HepG2 (cell line): ENCODE data around the gene HERC5. TPM values are rescaled to one million over a fixed set of nuclear protein-coding genes. Genes with fewer than 3 reads are reported as not detected.
A peak's percentile ranks its signal among the peaks of the same experiment; 100 is the strongest.

Experiments used
- ATF7-NPFF ChIP-seq: sonication (generic); formaldehyde crosslinking; IDR thresholded peaks from 2 replicates; pipeline ENCODE4 v1.8.1; 2023; ENCODE audit warnings: mild to moderate bottlenecking, low read depth, missing genetic modification reagents, moderate library complexity
- BRCA1 ChIP-seq: sonication (generic); formaldehyde crosslinking; IDR thresholded peaks from 2 replicates; pipeline ENCODE4 v1.4.0; 2020; ENCODE audit warnings: missing genetic modification reagents
- GMEB2 ChIP-seq: IDR thresholded peaks from 2 replicates; pipeline ENCODE4 v1.6.1; 2016; ENCODE audit warnings: missing biosample characterization, missing genetic modification reagents, low read depth
- MAFG ChIP-seq: sonication (generic); formaldehyde crosslinking; IDR thresholded peaks from 2 replicates; pipeline ENCODE4 v1.5.1; 2020; ENCODE audit warnings: mild to moderate bottlenecking, missing genetic modification reagents
- MED1 ChIP-seq: sonication (generic); formaldehyde crosslinking; IDR thresholded peaks from 2 replicates; pipeline ENCODE4 v1.4.0; 2020; ENCODE audit warnings: missing genetic modification reagents
- NCOR1 ChIP-seq: fragments of 200-600 bp; sonication (generic); IDR thresholded peaks from 2 replicates; pipeline ENCODE4 v1.7.0; 2017; ENCODE audit warnings: antibody characterized with exemption, low read length, borderline replicate concordance
- NFKBIZ ChIP-seq: IDR thresholded peaks from 2 replicates; pipeline ENCODE4 v1.6.1; 2018; ENCODE audit warnings: missing genetic modification reagents, missing compliant biosample characterization
- NR2F6 ChIP-seq, 2 experiments: IDR thresholded peaks; 2 replicates each; pipeline ENCODE4 v1.6.1; 2016; ENCODE audit warnings: antibody characterized with exemption in 1 of 2, mild to moderate bottlenecking in 1 of 2
- PRDM15 ChIP-seq: sonication (generic); formaldehyde crosslinking; IDR thresholded peaks from 2 replicates; pipeline ENCODE4 v1.4.0; 2020; ENCODE audit warnings: missing genetic modification reagents
- RARG ChIP-seq: sonication (generic); formaldehyde crosslinking; IDR thresholded peaks from 2 replicates; pipeline ENCODE4 v1.4.0; 2020; ENCODE audit warnings: low read depth, mild to moderate bottlenecking, missing genetic modification reagents
- TSC22D2 ChIP-seq: sonication (generic); formaldehyde crosslinking; IDR thresholded peaks from 2 replicates; pipeline ENCODE4 v1.5.1; 2020; ENCODE audit warnings: missing genetic modification reagents, mild to moderate bottlenecking, borderline replicate concordance
- ZNF124 ChIP-seq: sonication (generic); formaldehyde crosslinking; IDR thresholded peaks from 2 replicates; pipeline ENCODE4 v1.4.0; 2020; ENCODE audit warnings: missing genetic modification reagents
- ZNF329 ChIP-seq: sonication (generic); formaldehyde crosslinking; IDR thresholded peaks from 2 replicates; pipeline ENCODE4 v1.9.0; 2021; ENCODE audit warnings: low read depth, mild to moderate bottlenecking, missing genetic modification reagents
- ZNF83 ChIP-seq: sonication (generic); formaldehyde crosslinking; IDR thresholded peaks from 2 replicates; pipeline ENCODE4 v1.4.0; 2020; ENCODE audit warnings: missing genetic modification reagents, mild to moderate bottlenecking, borderline replicate concordance
- ZNF879 ChIP-seq: sonication (generic); formaldehyde crosslinking; IDR thresholded peaks from 2 replicates; pipeline ENCODE4 v1.8.1; 2023; ENCODE audit warnings: missing genetic modification reagents
- polyA plus RNA-seq, 8 experiments: library from polyadenylated mRNA; depleted of rRNA in 3 of 8; stranded (reverse) in 7 of 8; unstranded in 1 of 8; fragments of >200 nt; fragmentation: Illumina TruSeq in 4 of 8; extraction: Trizol in 4 of 8; gene quantifications; 2 replicates each; pipeline versions ENCODE4 v1.2.1 to v1.2.3, GENCODE V29; 2011 to 2016; ENCODE audit warnings: low read depth in 4 of 8, missing spikeins in 1 of 8, mixed read lengths in 1 of 8; ENCODE audit not compliant: insufficient read depth in 1 of 8
- total RNA-seq, 5 experiments: library from RNA; depleted of rRNA; stranded (reverse); fragments of >200 nt; fragmentation: Illumina TruSeq; extraction: Trizol; gene quantifications; 2 replicates each; pipeline ENCODE4 v1.2.3, GENCODE V29; 2016; ENCODE audit warnings: low read depth in 1 of 5
- TF ChIP-seq, protein P1 (sequence below): IDR thresholded peaks from 2 replicates; pipeline ENCODE4 v1.6.1; 2012; ENCODE audit warnings: low read length, improper control_type of control experiment
- TF ChIP-seq, protein P2 (sequence below): sonication (generic); formaldehyde crosslinking; IDR thresholded peaks from 2 replicates; pipeline ENCODE4; 2020; ENCODE audit warnings: missing genetic modification reagents, mild to moderate bottlenecking, borderline replicate concordance

Gene HERC5
- total and polyA plus RNA-seq, 2 of the 13 experiments (the other 11 are each of a cell fraction or from before 2014, with no cell fraction given): 0.13 to 0.33 TPM

DNA sequence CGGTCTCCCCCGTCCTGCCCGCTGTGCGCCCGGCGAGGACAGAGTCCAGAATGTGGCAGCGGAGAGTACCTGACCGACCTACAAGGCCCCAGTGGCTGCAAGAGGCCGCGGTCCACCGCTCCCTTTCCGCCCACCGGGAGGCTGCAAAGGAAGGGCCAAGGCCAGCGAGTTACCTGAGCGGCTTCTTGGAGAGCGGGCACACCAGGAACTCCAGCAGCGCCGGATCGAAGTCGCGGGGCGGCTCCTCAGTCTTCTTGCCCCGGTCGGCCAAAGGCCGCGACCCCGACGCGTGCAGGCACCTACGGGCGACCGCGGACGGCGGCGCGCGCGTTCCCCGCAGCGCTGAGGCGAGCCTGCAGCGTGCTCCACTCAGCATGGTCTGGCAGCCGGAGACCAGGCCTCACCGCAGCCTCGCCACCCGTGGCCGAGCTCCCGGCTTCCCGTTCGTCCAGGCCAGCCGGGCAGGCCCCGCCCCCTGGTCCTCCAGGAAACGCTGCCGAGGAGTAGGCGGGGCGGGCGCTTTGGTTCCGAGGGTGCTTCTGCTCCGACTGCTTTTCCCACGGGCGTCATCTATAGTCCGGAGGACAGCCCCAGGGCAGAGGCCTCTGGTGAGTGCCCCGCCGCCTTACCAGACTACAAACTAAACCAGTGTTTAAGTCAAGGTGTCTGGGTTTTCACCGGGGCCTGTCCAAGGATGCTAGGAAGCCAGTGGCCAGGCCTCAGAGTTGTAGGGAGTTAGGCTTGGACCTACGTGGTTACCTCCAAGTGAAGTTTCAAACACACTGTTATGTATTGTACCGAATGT, 66.6 kb downstream of the HERC5 start, which contains the start of gene PYURF (continued):
- TF ChIP-seq, protein P1, sequence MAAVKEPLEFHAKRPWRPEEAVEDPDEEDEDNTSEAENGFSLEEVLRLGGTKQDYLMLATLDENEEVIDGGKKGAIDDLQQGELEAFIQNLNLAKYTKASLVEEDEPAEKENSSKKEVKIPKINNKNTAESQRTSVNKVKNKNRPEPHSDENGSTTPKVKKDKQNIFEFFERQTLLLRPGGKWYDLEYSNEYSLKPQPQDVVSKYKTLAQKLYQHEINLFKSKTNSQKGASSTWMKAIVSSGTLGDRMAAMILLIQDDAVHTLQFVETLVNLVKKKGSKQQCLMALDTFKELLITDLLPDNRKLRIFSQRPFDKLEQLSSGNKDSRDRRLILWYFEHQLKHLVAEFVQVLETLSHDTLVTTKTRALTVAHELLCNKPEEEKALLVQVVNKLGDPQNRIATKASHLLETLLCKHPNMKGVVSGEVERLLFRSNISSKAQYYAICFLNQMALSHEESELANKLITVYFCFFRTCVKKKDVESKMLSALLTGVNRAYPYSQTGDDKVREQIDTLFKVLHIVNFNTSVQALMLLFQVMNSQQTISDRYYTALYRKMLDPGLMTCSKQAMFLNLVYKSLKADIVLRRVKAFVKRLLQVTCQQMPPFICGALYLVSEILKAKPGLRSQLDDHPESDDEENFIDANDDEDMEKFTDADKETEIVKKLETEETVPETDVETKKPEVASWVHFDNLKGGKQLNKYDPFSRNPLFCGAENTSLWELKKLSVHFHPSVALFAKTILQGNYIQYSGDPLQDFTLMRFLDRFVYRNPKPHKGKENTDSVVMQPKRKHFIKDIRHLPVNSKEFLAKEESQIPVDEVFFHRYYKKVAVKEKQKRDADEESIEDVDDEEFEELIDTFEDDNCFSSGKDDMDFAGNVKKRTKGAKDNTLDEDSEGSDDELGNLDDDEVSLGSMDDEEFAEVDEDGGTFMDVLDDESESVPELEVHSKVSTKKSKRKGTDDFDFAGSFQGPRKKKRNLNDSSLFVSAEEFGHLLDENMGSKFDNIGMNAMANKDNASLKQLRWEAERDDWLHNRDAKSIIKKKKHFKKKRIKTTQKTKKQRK: no peak
- peak; percentile 51; the same call in 1 of the 2 replicates for TF ChIP-seq NCOR1
- peak; percentile 83 for TF ChIP-seq ZNF83 (CRISPR knock-in tag)
- TF ChIP-seq GMEB2 (CRISPR knock-in tag): no peak
- TF ChIP-seq MED1 (CRISPR knock-in tag): peak; percentile 84
- peak; percentile 91 for TF ChIP-seq ATF7-NPFF (CRISPR knock-in tag)
- TF ChIP-seq, protein P2, sequence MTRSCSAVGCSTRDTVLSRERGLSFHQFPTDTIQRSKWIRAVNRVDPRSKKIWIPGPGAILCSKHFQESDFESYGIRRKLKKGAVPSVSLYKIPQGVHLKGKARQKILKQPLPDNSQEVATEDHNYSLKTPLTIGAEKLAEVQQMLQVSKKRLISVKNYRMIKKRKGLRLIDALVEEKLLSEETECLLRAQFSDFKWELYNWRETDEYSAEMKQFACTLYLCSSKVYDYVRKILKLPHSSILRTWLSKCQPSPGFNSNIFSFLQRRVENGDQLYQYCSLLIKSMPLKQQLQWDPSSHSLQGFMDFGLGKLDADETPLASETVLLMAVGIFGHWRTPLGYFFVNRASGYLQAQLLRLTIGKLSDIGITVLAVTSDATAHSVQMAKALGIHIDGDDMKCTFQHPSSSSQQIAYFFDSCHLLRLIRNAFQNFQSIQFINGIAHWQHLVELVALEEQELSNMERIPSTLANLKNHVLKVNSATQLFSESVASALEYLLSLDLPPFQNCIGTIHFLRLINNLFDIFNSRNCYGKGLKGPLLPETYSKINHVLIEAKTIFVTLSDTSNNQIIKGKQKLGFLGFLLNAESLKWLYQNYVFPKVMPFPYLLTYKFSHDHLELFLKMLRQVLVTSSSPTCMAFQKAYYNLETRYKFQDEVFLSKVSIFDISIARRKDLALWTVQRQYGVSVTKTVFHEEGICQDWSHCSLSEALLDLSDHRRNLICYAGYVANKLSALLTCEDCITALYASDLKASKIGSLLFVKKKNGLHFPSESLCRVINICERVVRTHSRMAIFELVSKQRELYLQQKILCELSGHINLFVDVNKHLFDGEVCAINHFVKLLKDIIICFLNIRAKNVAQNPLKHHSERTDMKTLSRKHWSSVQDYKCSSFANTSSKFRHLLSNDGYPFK (CRISPR knock-in tag): peak; percentile 85; the same call in 1 of the 2 replicates
- peak; percentile 56; the same call in 1 of the 2 replicates for TF ChIP-seq ZNF879
- TF ChIP-seq ZNF329 (CRISPR knock-in tag): peak; percentile 81; the same call in 1 of the 2 replicates
- no peak for TF ChIP-seq NR2F6 (IDR thresholded peaks at IDR 0.05)
- no peak for TF ChIP-seq NR2F6 (CRISPR knock-in tag; IDR thresholded peaks at IDR 0.05)
- peak; percentile 95; the same call in 1 of the 2 replicates for TF ChIP-seq ZNF124 (CRISPR knock-in tag)
- peak; percentile 97; the same call in 1 of the 2 replicates for TF ChIP-seq TSC22D2 (CRISPR knock-in tag)
- no peak for TF ChIP-seq MAFG (CRISPR knock-in tag)
- peak; percentile 58; the same call in 1 of the 2 replicates for TF ChIP-seq PRDM15
- TF ChIP-seq BRCA1: peak; percentile 23; the same call in 1 of the 2 replicates
- TF ChIP-seq RARG (CRISPR knock-in tag): no peak
- 0 out of 2 replicates have a peak, but pooled peaks have one; percentile 63 for TF ChIP-seq NFKBIZ (CRISPR knock-in tag)
